PC-9 (cell line): Measurements from ENCODE around the gene GCLC. TPM values are rescaled to one million over a fixed set of nuclear protein-coding genes. Genes with fewer than 3 reads are reported as not detected.

Experiments
- BruUV-seq: library from RNA; stranded (reverse); fragments of 400-500 nt; replicated peaks from 2 replicates; lab custom pipeline; 2021; lab: Mats Ljungman, UMichigan
- CTCF ChIA-PET: fragments of 300-600 bp; sonication (Branson Sonifier 250); formaldehyde crosslinking; loops from one replicate; lab custom pipeline; 2022; ENCODE audit warnings: antibody characterized with exemption; lab: Charles Lee
- POLR2A ChIA-PET: fragments of 300-600 bp; sonication (Branson Sonifier 250); formaldehyde crosslinking; loops from one replicate; lab custom pipeline; 2022; ENCODE audit warnings: antibody characterized with exemption; ENCODE audit not compliant: unreplicated experiment; lab: Charles Lee
- DNase-seq, 2 experiments: peaks; one replicate each; pipeline versions ENCODE4 v3.0.0 to v3.0.0-alpha.2; 2015 to 2022; ENCODE audit warnings: mixed read lengths in 1 of 2
- H2AFZ ChIP-seq: fragments of 200-600 bp; sonication (generic); 2 replicates; pipeline ENCODE4 v1.8.1; 2017; ENCODE audit warnings: antibody characterized with exemption
- H3F3A ChIP-seq: fragments of 200-600 bp; sonication (generic); 2 replicates; pipeline ENCODE4 v1.8.1; 2017; ENCODE audit warnings: antibody characterized with exemption, mild to moderate bottlenecking, low read depth; ENCODE audit not compliant: insufficient read depth
- H3K27ac ChIP-seq: fragments of 200-600 bp; sonication (generic); 2 replicates; pipeline ENCODE4 v1.6.1; 2016; ENCODE audit warnings: mixed run types
- H3K27me3 ChIP-seq: fragments of 200-600 bp; sonication (generic); 2 replicates; pipeline ENCODE4 v1.6.1; 2016; ENCODE audit warnings: low read depth, mixed run types; ENCODE audit not compliant: insufficient read depth
- H3K36me3 ChIP-seq: fragments of 200-600 bp; sonication (generic); 2 replicates; pipeline ENCODE4 v1.6.1; 2016; ENCODE audit warnings: low read depth, mixed run types
- H3K4me1 ChIP-seq: fragments of 200-600 bp; sonication (generic); replicated peaks from 2 replicates; pipeline ENCODE4 v1.6.1; 2016; ENCODE audit warnings: mixed run types; ENCODE audit not compliant: insufficient read depth
- H3K4me2 ChIP-seq: fragments of 200-600 bp; sonication (generic); 2 replicates; pipeline ENCODE4 v1.6.1; 2017; ENCODE audit warnings: mixed run types
- H3K4me3 ChIP-seq: fragments of 200-600 bp; sonication (generic); 2 replicates; pipeline ENCODE4 v1.6.1; 2016; ENCODE audit warnings: mixed run types
- H3K79me2 ChIP-seq: fragments of 200-600 bp; sonication (generic); 2 replicates; pipeline ENCODE4 v1.6.1; 2017; ENCODE audit warnings: low read depth, mixed run types
- H3K9me2 ChIP-seq: fragments of 200-600 bp; sonication (generic); 2 replicates; pipeline ENCODE4 v1.8.1; 2017; ENCODE audit warnings: mild to moderate bottlenecking; ENCODE audit not compliant: insufficient read depth
- H3K9me3 ChIP-seq: fragments of 200-600 bp; sonication (generic); 2 replicates; pipeline ENCODE4 v1.8.1; 2016; ENCODE audit warnings: low read depth; ENCODE audit not compliant: insufficient read depth
- H4K20me1 ChIP-seq: fragments of 200-600 bp; sonication (generic); 2 replicates; pipeline ENCODE4 v1.8.1; 2017; ENCODE audit not compliant: insufficient read depth
- EZH2 ChIP-seq: fragments of 200-600 bp; sonication (generic); IDR thresholded peaks from 2 replicates; pipeline ENCODE4 v1.8.0; 2017; ENCODE audit warnings: antibody characterized with exemption, low read depth
- intact Hi-C: fragments of 100-400 bp; cut with micrococcal nuclease; formaldehyde crosslinking; loops from one replicate; pipeline ENCODE4 v1.10.0; 2022; ENCODE audit not compliant: unreplicated experiment
- total RNA-seq: library from RNA; stranded (reverse); gene quantifications from 2 replicates; pipeline ENCODE4 v1.2.3, GENCODE V29; 2021
- TF ChIP-seq, protein P1 (sequence below): fragments of 200-600 bp; sonication (generic); conservative IDR thresholded peaks from 2 replicates; pipeline ENCODE4 v1.6.1; 2017; ENCODE audit warnings: mixed run types, antibody characterized with exemption, mild to moderate bottlenecking, moderate library complexity

GCLC gene
- total RNA-seq, 1 experiment from 2014 or later, result 213 TPM

DNA sequence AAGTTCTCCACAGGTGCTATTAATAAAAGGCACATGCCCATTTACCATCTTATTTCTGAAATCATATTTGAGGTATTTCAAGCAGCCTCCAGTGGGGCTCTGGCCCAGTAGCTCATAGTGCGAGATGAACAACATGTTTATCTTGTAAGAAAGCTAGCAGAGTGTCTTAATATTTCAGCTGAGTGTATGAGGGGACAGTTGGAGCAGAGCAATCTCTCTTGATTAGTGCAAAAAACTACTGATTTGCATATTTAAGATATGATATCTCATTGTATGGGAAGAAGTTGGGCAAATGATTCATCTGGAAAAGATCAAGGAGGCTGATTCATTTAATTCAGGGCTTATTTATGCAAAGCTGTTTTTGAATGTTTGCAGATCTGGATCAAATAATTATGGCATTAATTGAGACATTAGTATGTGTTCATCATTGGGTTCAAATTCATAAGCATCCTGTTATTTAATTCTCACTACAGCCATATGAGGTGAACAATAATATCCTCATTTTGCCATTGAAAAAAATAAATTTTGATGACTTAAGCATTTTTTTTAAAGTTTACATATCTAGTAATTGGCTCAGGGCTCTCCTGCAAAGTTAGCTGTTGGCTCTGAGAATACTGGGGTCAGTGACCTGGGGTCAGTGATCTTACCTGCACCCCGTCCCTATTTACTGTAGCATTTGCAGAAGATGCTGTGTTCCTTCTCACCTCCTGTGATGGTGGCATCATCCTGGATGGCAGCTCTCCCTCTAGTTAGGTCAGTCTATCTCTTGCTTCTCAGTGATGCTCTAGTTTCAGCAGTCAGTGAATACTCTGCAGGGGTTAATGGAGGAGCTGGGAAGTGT is 24.1 kb upstream of the GCLC start:
- Histone ChIP-seq H3K27me3 (no peaks in the 10 kb centered on the region), H3K9me3 (no peaks in the 10 kb centered on the region), H3K4me3 (no peak overlapping the region), H2AFZ (no peak overlapping the region), H3K36me3 (peaks cover 14% of the 10 kb centered on the region; the same call in 1 of the 2 replicates), H3K4me2 (no peak overlapping the region), H4K20me1 (no peaks in the 10 kb centered on the region), H3K27ac (no peak overlapping the region), H3K79me2 (no peaks in the 10 kb centered on the region), H3K4me1 (no peaks in the 10 kb centered on the region), H3F3A (no peaks in the 10 kb centered on the region), H3K9me2 (no peaks in the 10 kb centered on the region)
- ChIA-PET CTCF (no interaction called here), POLR2A (no interaction called here)
- no TSS peak for BruUV-seq
- intact Hi-C loops, result no loop called here
- TF ChIP-seq EZH2, result no peak
- DNase-seq, result no peak

DNA sequence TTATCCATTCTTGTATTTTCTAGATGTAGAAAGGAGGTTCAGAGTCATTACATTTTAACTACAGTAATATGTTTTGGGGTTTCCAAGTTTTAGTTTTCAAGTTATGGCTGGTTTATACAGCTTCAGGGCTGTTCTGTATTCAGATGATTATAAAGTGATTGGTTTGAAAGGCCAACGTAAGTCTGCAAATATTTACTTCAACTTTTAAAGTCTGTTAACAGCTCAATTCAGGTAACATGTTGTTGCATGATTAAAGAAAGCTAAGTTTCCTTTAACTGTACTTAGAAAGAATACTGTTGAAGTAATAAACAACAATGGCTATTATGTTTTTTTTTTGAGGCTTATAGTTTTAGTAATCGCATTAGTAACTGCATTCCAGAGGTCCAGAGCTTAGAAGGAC is 22.8 kb upstream of the GCLC start:
- Histone ChIP-seq H3K9me2 (no peaks in the 10 kb centered on the region), H3K27ac (no peak overlapping the region), H3K9me3 (no peaks in the 10 kb centered on the region), H4K20me1 (no peaks in the 10 kb centered on the region), H3K4me2 (no peak overlapping the region), H2AFZ (no peak overlapping the region), H3K4me1 (no peaks in the 10 kb centered on the region), H3K79me2 (no peaks in the 10 kb centered on the region), H3F3A (no peaks in the 10 kb centered on the region), H3K27me3 (no peaks in the 10 kb centered on the region), H3K36me3 (peaks cover 14% of the 10 kb centered on the region; the same call in 1 of the 2 replicates), H3K4me3 (no peak overlapping the region)
- ChIA-PET POLR2A (no interaction called here), CTCF (no interaction called here)
- BruUV-seq, result no TSS peak
- TF ChIP-seq, protein P1, sequence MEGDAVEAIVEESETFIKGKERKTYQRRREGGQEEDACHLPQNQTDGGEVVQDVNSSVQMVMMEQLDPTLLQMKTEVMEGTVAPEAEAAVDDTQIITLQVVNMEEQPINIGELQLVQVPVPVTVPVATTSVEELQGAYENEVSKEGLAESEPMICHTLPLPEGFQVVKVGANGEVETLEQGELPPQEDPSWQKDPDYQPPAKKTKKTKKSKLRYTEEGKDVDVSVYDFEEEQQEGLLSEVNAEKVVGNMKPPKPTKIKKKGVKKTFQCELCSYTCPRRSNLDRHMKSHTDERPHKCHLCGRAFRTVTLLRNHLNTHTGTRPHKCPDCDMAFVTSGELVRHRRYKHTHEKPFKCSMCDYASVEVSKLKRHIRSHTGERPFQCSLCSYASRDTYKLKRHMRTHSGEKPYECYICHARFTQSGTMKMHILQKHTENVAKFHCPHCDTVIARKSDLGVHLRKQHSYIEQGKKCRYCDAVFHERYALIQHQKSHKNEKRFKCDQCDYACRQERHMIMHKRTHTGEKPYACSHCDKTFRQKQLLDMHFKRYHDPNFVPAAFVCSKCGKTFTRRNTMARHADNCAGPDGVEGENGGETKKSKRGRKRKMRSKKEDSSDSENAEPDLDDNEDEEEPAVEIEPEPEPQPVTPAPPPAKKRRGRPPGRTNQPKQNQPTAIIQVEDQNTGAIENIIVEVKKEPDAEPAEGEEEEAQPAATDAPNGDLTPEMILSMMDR, result no peak
- TF ChIP-seq EZH2, result no peak
- intact Hi-C loops, result no loop called here
- no peak for DNase-seq

DNA sequence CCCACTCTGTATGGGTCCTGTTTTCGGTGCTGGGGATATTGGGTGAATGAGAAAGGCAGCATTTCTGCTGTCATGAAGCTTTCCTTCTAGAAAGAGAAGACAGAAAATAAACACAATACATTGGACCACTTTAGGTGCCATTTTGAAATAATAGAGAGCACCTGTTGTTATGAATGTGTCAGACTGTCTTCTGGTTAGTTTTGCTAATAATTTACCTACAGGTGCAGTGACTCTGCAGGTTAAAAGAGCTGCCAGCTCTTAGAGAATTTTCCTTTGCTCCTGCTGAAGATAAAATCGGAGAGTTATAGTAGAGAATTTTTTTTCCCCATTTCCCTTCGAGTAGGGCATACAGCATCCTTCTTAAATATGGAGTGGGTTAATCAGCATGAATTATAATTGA is 21.9 kb upstream of the GCLC start:
- Histone ChIP-seq H4K20me1 (no peaks in the 10 kb centered on the region), H3K27ac (no peak overlapping the region), H3K4me2 (no peak overlapping the region), H3K36me3 (peaks cover 18% of the 10 kb centered on the region), H3F3A (no peaks in the 10 kb centered on the region), H3K79me2 (no peaks in the 10 kb centered on the region), H3K9me2 (no peaks in the 10 kb centered on the region), H2AFZ (no peak overlapping the region), H3K27me3 (no peaks in the 10 kb centered on the region), H3K4me3 (no peak overlapping the region), H3K9me3 (no peaks in the 10 kb centered on the region; the same call in 1 of the 2 replicates), H3K4me1 (no peaks in the 10 kb centered on the region)
- intact Hi-C loops, result no loop called here
- CTCF ChIA-PET, result no interaction called here
- DNase-seq, result no peak
- POLR2A ChIA-PET, result interaction anchor here (0.7 kb wide), 1 partner anchor 12 kb away, joined by 4 read pairs; no protein-coding TSS in a partner anchor
- BruUV-seq, result no TSS peak
- TF ChIP-seq, protein P1, result no peak
- no peak for TF ChIP-seq EZH2
